Osteocyte (in vitro differentiated cells): ENCODE measurements around the gene SLC25A27. TPM values are rescaled to one million over a fixed set of nuclear protein-coding genes. Genes with fewer than 3 reads are reported as not detected.
A peak's percentile ranks its signal among the peaks of the same experiment; 100 is the strongest.

ENCODE experiments used
- DNase-seq: peaks from one replicate; pipeline ENCODE4 v3.0.0; 2021; ENCODE audit warnings: mixed read lengths; ENCODE audit not compliant: unreplicated experiment; ENCODE audit errors: extremely low spot score
- H3K27ac Mint-ChIP-seq: one replicate; pipeline ENCODE4 v1.8.0; 2021; ENCODE audit warnings: mild to moderate bottlenecking, mixed read lengths; ENCODE audit not compliant: unreplicated experiment
- H3K27me3 Mint-ChIP-seq: one replicate; pipeline ENCODE4 v1.8.0; 2021; ENCODE audit warnings: mixed read lengths; ENCODE audit not compliant: unreplicated experiment
- H3K36me3 Mint-ChIP-seq: one replicate; pipeline ENCODE4 v1.8.0; 2021; ENCODE audit warnings: mixed read lengths; ENCODE audit not compliant: unreplicated experiment
- H3K4me1 Mint-ChIP-seq: one replicate; pipeline ENCODE4 v1.8.0; 2021; ENCODE audit warnings: mixed read lengths; ENCODE audit not compliant: unreplicated experiment
- H3K4me3 Mint-ChIP-seq: one replicate; pipeline ENCODE4 v1.8.0; 2021; ENCODE audit warnings: mild to moderate bottlenecking, moderate library complexity, mixed read lengths; ENCODE audit not compliant: unreplicated experiment
- H3K9me3 Mint-ChIP-seq: one replicate; pipeline ENCODE4 v1.8.0; 2021; ENCODE audit warnings: mixed read lengths; ENCODE audit not compliant: unreplicated experiment
- CTCF ChIP-seq: fragments of 200-600 bp; sonication (generic); IDR thresholded peaks from 2 replicates; pipeline ENCODE4 v1.5.0; 2021; ENCODE audit warnings: antibody characterized with exemption, mild to moderate bottlenecking, moderate library complexity
- total RNA-seq: library from RNA; stranded (reverse); gene quantifications from 2 replicates; pipeline ENCODE4 v1.2.1, GENCODE V29; 2021

SLC25A27 gene
- total RNA-seq, 1 donor from 2014 or later: 7.6 TPM

- Mint-ChIP-seq H3K4me1 (peaks cover 12% of the 10 kb centered on the region), H3K36me3 (no peaks in the 10 kb centered on the region), H3K27me3 (peaks cover 55% of the 10 kb centered on the region), H3K4me3 (no peak overlapping the region), H3K27ac (no peak overlapping the region), H3K9me3 (peaks cover 11% of the 10 kb centered on the region)
- TF ChIP-seq CTCF: no peak
- no peak for DNase-seq
Observed at GRCh38 chr6:46648869-46649492, 3.8 kb upstream of the SLC25A27 start.

- Mint-ChIP-seq H3K4me3 (no peak overlapping the region), H3K27me3 (peaks cover 52% of the 10 kb centered on the region), H3K27ac (no peak overlapping the region), H3K4me1 (peaks cover 12% of the 10 kb centered on the region), H3K9me3 (no peaks in the 10 kb centered on the region), H3K36me3 (peaks cover 2% of the 10 kb centered on the region)
- DNase-seq: no peak
- no peak for TF ChIP-seq CTCF
Observed at GRCh38 chr6:46651006-46651405, 1.8 kb upstream of the SLC25A27 start.

- Mint-ChIP-seq H3K36me3 (peaks cover 2% of the 10 kb centered on the region), H3K4me3 (peak overlapping the region; percentile 86), H3K27me3 (peaks cover 44% of the 10 kb centered on the region), H3K4me1 (peaks cover 12% of the 10 kb centered on the region), H3K27ac (no peak overlapping the region), H3K9me3 (no peaks in the 10 kb centered on the region)
- no peak for DNase-seq
- TF ChIP-seq CTCF: no peak
Observed at GRCh38 chr6:46651816-46652215, 959 bp upstream of the SLC25A27 start.

GRCh38 chr6:46652232-46652602 lies 558 bp upstream of the SLC25A27 start:
- H3K4me1 Mint-ChIP-seq: peaks cover 12% of the 10 kb centered on the region
- TF ChIP-seq CTCF: no peak
- H3K4me3 Mint-ChIP-seq: peak overlapping the region; percentile 86
- DNase-seq: no peak
- H3K27ac Mint-ChIP-seq: no peak overlapping the region
- peaks cover 41% of the 10 kb centered on the region for H3K27me3 Mint-ChIP-seq
- peaks cover 2% of the 10 kb centered on the region for H3K36me3 Mint-ChIP-seq
- no peaks in the 10 kb centered on the region for H3K9me3 Mint-ChIP-seq

GRCh38 chr6:46653439-46654195 lies 842 bp downstream of the SLC25A27 start:
- no peak overlapping the region for H3K27ac Mint-ChIP-seq
- H3K4me3 Mint-ChIP-seq: peak overlapping the region; percentile 86
- peaks cover 2% of the 10 kb centered on the region for H3K36me3 Mint-ChIP-seq
- no peak for TF ChIP-seq CTCF
- no peak for DNase-seq
- H3K9me3 Mint-ChIP-seq: no peaks in the 10 kb centered on the region
- peaks cover 12% of the 10 kb centered on the region for H3K4me1 Mint-ChIP-seq
- H3K27me3 Mint-ChIP-seq: peaks cover 38% of the 10 kb centered on the region
